ENCODE measurements around the gene PDLIM5. TPM values are rescaled to one million over a fixed set of nuclear protein-coding genes. Genes with fewer than 3 reads are reported as not detected.
A peak's percentile ranks its signal among the peaks of the same experiment; 100 is the strongest.
"Not testable (repeated sequence)": the region's sequence is repeated elsewhere in the genome, so short reads cannot be mapped to it uniquely, and the experiment has no call there.

PDLIM5 gene
- total RNA-seq, 1 experiment from 2014 or later = 38.9 TPM

DNA sequence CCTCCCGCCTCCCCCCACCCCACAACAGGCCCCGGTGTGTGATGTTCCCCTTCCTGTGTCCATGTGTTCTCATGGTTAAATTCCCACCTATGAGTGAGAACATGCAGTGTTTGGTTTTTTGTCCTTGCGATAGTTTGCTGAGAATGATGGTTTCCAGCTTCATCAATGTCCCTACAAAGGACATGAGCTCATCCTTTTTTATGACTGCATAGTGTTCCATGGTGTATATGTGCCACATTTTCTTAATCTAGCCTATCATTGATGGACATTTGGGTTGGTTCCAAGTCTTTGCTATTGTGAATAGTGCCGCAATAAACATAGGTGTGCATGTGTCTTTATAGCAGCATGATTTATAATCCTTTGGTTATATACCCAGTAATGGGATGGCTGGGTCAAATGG is 104.3 kb downstream of the PDLIM5 start:
- H3K4me3 ChIP-seq, H3K27me3 ChIP-seq, H3K27ac ChIP-seq: not testable (repeated sequence)

DNA sequence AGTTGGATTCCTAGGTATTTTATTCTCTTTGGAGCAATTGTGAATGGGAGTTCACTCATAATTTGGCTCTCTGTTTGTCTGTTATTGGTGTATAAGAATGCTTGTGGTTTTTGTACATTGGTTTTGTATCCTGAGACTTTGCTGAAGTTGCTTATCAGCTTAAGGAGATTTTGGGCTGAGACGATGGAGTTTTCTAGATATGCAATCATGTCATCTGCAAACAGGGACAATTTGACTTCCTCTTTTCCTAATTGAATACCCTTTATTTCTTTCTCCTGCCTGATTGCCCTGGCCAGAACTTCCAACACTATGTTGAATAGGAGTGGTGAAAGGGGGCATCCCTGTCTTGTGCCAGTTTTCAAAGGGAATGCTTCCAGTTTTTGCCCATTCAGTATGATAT is 105.9 kb downstream of the PDLIM5 start:
- H3K27me3 ChIP-seq; DNase-seq; H3K9me3 ChIP-seq (replicated peaks); H3K36me3 ChIP-seq; H3K27ac ChIP-seq; H3K4me3 ChIP-seq: not testable (repeated sequence)
- H3K4me1 ChIP-seq = peaks cover 15% of the 10 kb centered on the region

More for the DNA sequence above, 104.3 kb downstream of the PDLIM5 start:
- DNase-seq; H3K36me3 ChIP-seq; H3K9me3 ChIP-seq (replicated peaks): not testable (repeated sequence)
- H3K4me1 ChIP-seq = peaks cover 16% of the 10 kb centered on the region

- H3K27ac ChIP-seq = no peak overlapping the region
- H3K4me3 ChIP-seq = no peak overlapping the region
- H3K4me1 ChIP-seq = peaks cover 15% of the 10 kb centered on the region
- 0 out of 2 replicates have a peak, but pooled peaks cover 5% of the 10 kb centered on the region for H3K9me3 ChIP-seq (replicated peaks)
- no peaks in the 10 kb centered on the region for H3K27me3 ChIP-seq
- H3K36me3 ChIP-seq = no peaks in the 10 kb centered on the region
- DNase-seq = no peak
These were observed 106.7 kb downstream of the PDLIM5 start for GRCh38 chr4:94558392-94558904.

- Histone ChIP-seq H3K9me3 (replicated peaks) (0 out of 2 replicates have a peak, but pooled peaks cover 5% of the 10 kb centered on the region), H3K36me3 (no peaks in the 10 kb centered on the region), H3K27ac (no peak overlapping the region), H3K4me1 (peaks cover 15% of the 10 kb centered on the region), H3K4me3 (no peak overlapping the region), H3K27me3 (no peaks in the 10 kb centered on the region)
- DNase-seq = peak; percentile 13 to 26
These were observed 107.6 kb downstream of the PDLIM5 start for GRCh38 chr4:94559351-94559806.

- H3K36me3 ChIP-seq = no peaks in the 10 kb centered on the region
- peak in 1 of 2 experiments; percentile 15 for DNase-seq
- H3K4me1 ChIP-seq = peaks cover 15% of the 10 kb centered on the region
- H3K27me3 ChIP-seq = no peaks in the 10 kb centered on the region
- 0 out of 2 replicates have a peak, but pooled peaks cover 5% of the 10 kb centered on the region for H3K9me3 ChIP-seq (replicated peaks)
- no peak overlapping the region for H3K27ac ChIP-seq
- no peak overlapping the region for H3K4me3 ChIP-seq
These were observed 109.7 kb downstream of the PDLIM5 start for GRCh38 chr4:94561249-94562024.

GRCh38 chr4:94562285-94562684 is 110.5 kb downstream of the PDLIM5 start:
- Histone ChIP-seq H3K4me1 (peaks cover 15% of the 10 kb centered on the region), H3K27ac (no peak overlapping the region), H3K36me3 (no peaks in the 10 kb centered on the region), H3K9me3 (replicated peaks) (0 out of 2 replicates have a peak, but pooled peaks cover under 1% of the 10 kb centered on the region), H3K27me3 (no peaks in the 10 kb centered on the region), H3K4me3 (no peak overlapping the region)
- DNase-seq = no peak

- Histone ChIP-seq H3K36me3 (no peaks in the 10 kb centered on the region), H3K4me1 (peaks cover 15% of the 10 kb centered on the region), H3K9me3 (replicated peaks) (no peaks in the 10 kb centered on the region), H3K4me3 (no peak overlapping the region), H3K27ac (no peak overlapping the region), H3K27me3 (no peaks in the 10 kb centered on the region)
- DNase-seq = no peak
These were observed 112.5 kb downstream of the PDLIM5 start for GRCh38 chr4:94564252-94564651.

- H3K36me3 ChIP-seq = no peaks in the 10 kb centered on the region
- H3K27ac ChIP-seq = no peak overlapping the region
- H3K4me3 ChIP-seq = no peak overlapping the region
- H3K27me3 ChIP-seq = no peaks in the 10 kb centered on the region
- DNase-seq = no peak
- peaks cover 9% of the 10 kb centered on the region; the same call in 1 of the 2 replicates for H3K4me1 ChIP-seq
- no peaks in the 10 kb centered on the region for H3K9me3 ChIP-seq (replicated peaks)
These were observed 114.7 kb downstream of the PDLIM5 start for GRCh38 chr4:94566420-94566819.

DNA sequence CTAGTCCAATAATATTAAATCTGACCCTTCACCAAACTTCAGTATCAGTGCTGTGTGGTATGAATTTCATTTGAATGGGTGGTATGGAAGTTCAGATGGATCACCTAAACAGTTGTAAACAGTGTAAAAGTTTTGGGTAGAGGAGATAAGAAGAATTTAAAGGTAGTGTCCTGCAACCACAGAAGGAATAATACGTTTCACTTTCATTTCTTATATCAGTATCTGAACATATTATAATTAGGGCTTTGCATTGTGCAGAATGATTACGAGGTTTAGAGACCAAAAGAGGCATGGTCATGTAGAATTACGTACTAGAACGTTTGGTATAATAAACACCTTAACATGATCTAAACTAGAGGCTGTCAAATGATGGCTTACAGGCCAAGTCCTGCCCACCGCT is 116.1 kb downstream of the PDLIM5 start:
- H3K27ac ChIP-seq = no peak overlapping the region
- H3K9me3 ChIP-seq (replicated peaks) = no peaks in the 10 kb centered on the region

DNA sequence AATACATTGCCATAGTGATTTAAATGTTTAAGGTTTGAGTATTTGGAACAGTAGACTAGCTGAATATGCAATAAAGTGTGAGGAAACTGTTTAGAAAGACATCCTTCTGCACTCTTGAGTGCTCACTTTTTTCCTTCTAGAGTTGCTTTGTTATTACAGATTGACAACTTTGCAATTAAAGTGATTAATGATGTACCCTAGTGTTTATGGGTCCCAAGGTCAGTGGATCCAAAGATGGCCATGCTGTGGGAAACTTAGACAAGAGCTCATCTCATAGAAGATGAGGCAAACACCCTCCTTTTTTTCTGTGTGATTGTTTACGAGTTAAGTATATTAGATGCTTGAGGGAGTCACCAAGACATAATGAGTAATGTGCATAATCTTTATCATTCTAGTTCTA is 118.8 kb downstream of the PDLIM5 start:
- Histone ChIP-seq H3K4me1 (no peaks in the 10 kb centered on the region), H3K9me3 (replicated peaks) (no peaks in the 10 kb centered on the region), H3K27me3 (no peaks in the 10 kb centered on the region), H3K36me3 (no peaks in the 10 kb centered on the region), H3K4me3 (no peak overlapping the region), H3K27ac (no peak overlapping the region)
- no peak for DNase-seq

More for the DNA sequence above, 116.1 kb downstream of the PDLIM5 start:
- DNase-seq = no peak
- Histone ChIP-seq H3K4me3 (no peak overlapping the region), H3K4me1 (no peaks in the 10 kb centered on the region), H3K27me3 (no peaks in the 10 kb centered on the region), H3K36me3 (no peaks in the 10 kb centered on the region)

DNA sequence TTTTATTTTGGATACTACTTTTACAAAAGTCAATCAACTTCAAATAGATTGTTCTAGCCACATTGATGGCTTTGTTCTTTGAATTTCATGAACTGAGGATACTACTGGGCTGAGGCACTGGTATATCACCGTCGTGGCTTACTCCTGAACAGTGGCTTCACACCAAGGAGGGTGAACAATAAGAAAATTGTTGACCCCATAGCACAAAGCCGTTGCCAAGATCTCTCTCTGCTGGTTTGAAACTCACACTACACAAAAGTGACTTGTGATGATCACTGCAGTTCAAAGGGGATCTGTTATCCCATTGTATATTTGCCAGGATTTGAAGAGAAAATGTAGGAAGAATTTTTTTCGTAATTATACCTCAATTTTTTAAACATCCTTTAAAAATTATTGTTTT is 119.6 kb downstream of the PDLIM5 start:
- H3K4me1 ChIP-seq = no peaks in the 10 kb centered on the region

GRCh38 chr4:94571715-94572114 is 120.0 kb downstream of the PDLIM5 start:
- Histone ChIP-seq H3K36me3 (no peaks in the 10 kb centered on the region), H3K4me3 (no peak overlapping the region), H3K27me3 (no peaks in the 10 kb centered on the region), H3K4me1 (no peaks in the 10 kb centered on the region), H3K27ac (no peak overlapping the region), H3K9me3 (replicated peaks) (no peaks in the 10 kb centered on the region)
- no peak for DNase-seq

More for the DNA sequence above, 119.6 kb downstream of the PDLIM5 start:
- H3K4me3 ChIP-seq = no peak overlapping the region
- DNase-seq = no peak
- no peaks in the 10 kb centered on the region for H3K9me3 ChIP-seq (replicated peaks)
- no peaks in the 10 kb centered on the region for H3K27me3 ChIP-seq
- no peak overlapping the region for H3K27ac ChIP-seq
- H3K36me3 ChIP-seq = no peaks in the 10 kb centered on the region

GRCh38 chr4:94574050-94574449 is 122.3 kb downstream of the PDLIM5 start:
- H3K4me3 ChIP-seq = no peak overlapping the region
- H3K4me1 ChIP-seq = no peaks in the 10 kb centered on the region
- no peaks in the 10 kb centered on the region for H3K9me3 ChIP-seq (replicated peaks)
- H3K36me3 ChIP-seq = no peaks in the 10 kb centered on the region
- no peak overlapping the region for H3K27ac ChIP-seq
- no peaks in the 10 kb centered on the region for H3K27me3 ChIP-seq
- DNase-seq = no peak

- Histone ChIP-seq H3K27me3 (no peaks in the 10 kb centered on the region), H3K36me3 (no peaks in the 10 kb centered on the region), H3K27ac (no peak overlapping the region), H3K4me3 (no peak overlapping the region), H3K9me3 (replicated peaks) (no peaks in the 10 kb centered on the region), H3K4me1 (no peaks in the 10 kb centered on the region)
- DNase-seq = no peak
These were observed 122.9 kb downstream of the PDLIM5 start for GRCh38 chr4:94574616-94575015.

DNA sequence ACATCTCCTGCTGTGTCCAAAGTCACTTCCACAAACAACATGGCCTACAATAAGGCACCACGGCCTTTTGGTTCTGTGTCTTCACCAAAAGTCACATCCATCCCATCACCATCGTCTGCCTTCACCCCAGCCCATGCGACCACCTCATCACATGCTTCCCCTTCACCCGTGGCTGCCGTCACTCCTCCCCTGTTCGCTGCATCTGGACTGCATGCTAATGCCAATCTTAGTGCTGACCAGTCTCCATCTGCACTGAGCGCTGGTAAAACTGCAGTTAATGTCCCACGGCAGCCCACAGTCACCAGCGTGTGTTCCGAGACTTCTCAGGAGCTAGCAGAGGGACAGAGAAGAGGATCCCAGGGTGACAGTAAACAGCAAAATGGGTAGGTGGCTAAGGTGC is 123.9 kb downstream of the PDLIM5 start:
- Histone ChIP-seq H3K9me3 (replicated peaks) (no peaks in the 10 kb centered on the region), H3K4me1 (no peaks in the 10 kb centered on the region), H3K4me3 (no peak overlapping the region), H3K27ac (no peak overlapping the region), H3K27me3 (no peaks in the 10 kb centered on the region), H3K36me3 (no peaks in the 10 kb centered on the region)
- DNase-seq = no peak

Measured in SJCRH30 (cell line).